K562 (cell line): Measurements from ENCODE around the gene DERL3. TPM values are rescaled to one million over a fixed set of nuclear protein-coding genes. Genes with fewer than 3 reads are reported as not detected.

Experiments used
- ATAC-seq: fragments of 200-7000 bp; cut with Tn5 transposase; 3 replicates; pipeline ENCODE4 v1.9.1; 2020; ENCODE audit warnings: moderate library complexity
- BruUV-seq: library from RNA; stranded (reverse); fragments of 400-500 nt; replicated peaks from 2 replicates; lab custom pipeline; 2021; lab: Mats Ljungman, UMichigan
- CTCF ChIA-PET: fragments of 300-600 bp; formaldehyde crosslinking; extraction: SDS; loops from one replicate; lab custom pipeline; 2021; ENCODE audit warnings: low intra/inter-chr PET ratio; lab: Yijun Ruan, JAX
- POLR2A ChIA-PET: fragments of 300-600, 350-650 bp; sonication (Branson Sonifier 250); formaldehyde crosslinking; extraction: SDS; loops from one replicate; lab custom pipeline; 2021; ENCODE audit warnings: antibody characterized with exemption, inconsistent platforms; lab: Yijun Ruan, JAX
- DNase-seq, 4 experiments: peaks; one replicate each; pipeline versions ENCODE4 v3.0.0 to v3.0.0-alpha.2; 2011 to 2018; ENCODE audit warnings: low spot score in 3 of 4, mixed read lengths in 3 of 4; ENCODE audit errors: extremely low read depth in 1 of 4
- FAIRE-seq: peaks from 2 replicates; lab custom pipeline; 2011; peaks lifted over from hg19 to GRCh38; lab: Jason Lieb, UNC
- H2AFZ ChIP-seq: 2 replicates; pipeline ENCODE4 v1.6.0; 2011; ENCODE audit warnings: low read depth, low read length, control low read depth, inconsistent platforms
- H3K27ac ChIP-seq: fragments of 200-600 bp; 3 replicates; pipeline ENCODE4 v1.8.0; 2011; ENCODE audit warnings: low read depth, mild to moderate bottlenecking, control low read depth, inconsistent platforms, low read length, moderate library complexity, mixed read lengths; ENCODE audit errors: extremely low read depth
- H3K27me3 ChIP-seq, 2 experiments: fragments of 300-600 bp in 1 of 2; 2 replicates in 1 of 2; 3 replicates in 1 of 2; pipeline versions ENCODE4 v1.6.0 to v1.8.0; 2011; ENCODE audit warnings: inconsistent platforms in 2 of 2, low read length in 2 of 2, mild to moderate bottlenecking in 1 of 2, mixed read lengths in 1 of 2, moderate library complexity in 1 of 2; ENCODE audit not compliant: control insufficient read depth in 2 of 2, insufficient read depth in 2 of 2
- H3K36me3 ChIP-seq: fragments of 300-600 bp; 3 replicates; pipeline ENCODE4 v1.8.0; 2011; ENCODE audit warnings: mild to moderate bottlenecking, low read length, inconsistent platforms; ENCODE audit not compliant: control insufficient read depth, insufficient read depth
- H3K4me1 ChIP-seq, 2 experiments: fragments of 200-600 bp in 1 of 2; replicated peaks in 1 of 2; 2 replicates in 1 of 2; 3 replicates in 1 of 2; pipeline versions ENCODE4 v1.5.1 to v1.8.0; 2011; ENCODE audit warnings: inconsistent platforms in 2 of 2, low read length in 2 of 2, mild to moderate bottlenecking in 1 of 2, mixed read lengths in 1 of 2, moderate library complexity in 1 of 2; ENCODE audit not compliant: control insufficient read depth in 2 of 2, insufficient read depth in 2 of 2
- H3K4me2 ChIP-seq: 2 replicates; pipeline ENCODE4 v1.6.1; 2011; ENCODE audit warnings: low read length, control low read depth, inconsistent platforms, mixed read lengths; ENCODE audit not compliant: insufficient read depth
- H3K4me3 ChIP-seq: fragments of 200-600 bp; sonication (generic), shearing (Covaris generic); 2 replicates; pipeline ENCODE4 v1.5.1; 2016; ENCODE audit warnings: control low read depth, inconsistent platforms
- H3K79me2 ChIP-seq: fragments of 200-600 bp; 3 replicates; pipeline ENCODE4 v1.8.0; 2011; ENCODE audit warnings: low read length, inconsistent platforms; ENCODE audit not compliant: control insufficient read depth, insufficient read depth
- H3K9ac ChIP-seq, 2 experiments: 2 replicates each; pipeline versions ENCODE4 v1.6.0 to v1.6.1; 2011; ENCODE audit warnings: low read depth in 2 of 2, low read length in 2 of 2, control low read depth in 1 of 2, inconsistent platforms in 1 of 2, mild to moderate bottlenecking in 1 of 2, mixed read lengths in 1 of 2; ENCODE audit not compliant: insufficient read depth in 1 of 2
- H3K9me1 ChIP-seq: one replicate; pipeline ENCODE4 v1.6.0; 2011; ENCODE audit warnings: inconsistent platforms, mild to moderate bottlenecking, low read length, moderate library complexity; ENCODE audit not compliant: control insufficient read depth, insufficient read depth
- H3K9me3 ChIP-seq: replicated peaks from 2 replicates; pipeline ENCODE4 v1.5.1; 2011; ENCODE audit warnings: low read depth, low read length, inconsistent platforms; ENCODE audit not compliant: control insufficient read depth, insufficient read depth
- H4K20me1 ChIP-seq: replicated peaks from 2 replicates; pipeline ENCODE4 v1.6.1; 2011; ENCODE audit warnings: low read length, inconsistent platforms, mixed read lengths; ENCODE audit not compliant: control insufficient read depth, insufficient read depth
- C11orf30 ChIP-seq: fragments of 450-650 bp; IDR thresholded peaks from 2 replicates; pipeline ENCODE4 v1.6.1; 2016; ENCODE audit warnings: low read depth, mild to moderate bottlenecking
- DMBX1 ChIP-seq: fragments of 250-450 bp; sonication (Bioruptor Pico); IDR thresholded peaks from 2 replicates; pipeline ENCODE4 v1.8.0; 2022; ENCODE audit warnings: inconsistent platforms, mild to moderate bottlenecking, moderate library complexity, borderline replicate concordance
- GABPB2 ChIP-seq: fragments of 250-450 bp; sonication (Bioruptor Pico); conservative IDR thresholded peaks from 2 replicates; pipeline ENCODE4 v1.5.1; 2021; ENCODE audit warnings: mild to moderate bottlenecking
- HIVEP1 ChIP-seq: fragments of 250-450 bp; sonication (Bioruptor Pico); IDR thresholded peaks from 2 replicates; pipeline ENCODE4 v1.4.0; 2020; ENCODE audit warnings: mild to moderate bottlenecking
- POLR2G ChIP-seq: fragments of 200-400 bp; formaldehyde crosslinking; IDR thresholded peaks from 2 replicates; pipeline ENCODE4 v1.6.1; 2017; ENCODE audit warnings: low read depth, mild to moderate bottlenecking, antibody characterized with exemption, low read length, moderate library complexity
- YY1 ChIP-seq, 3 experiments: IDR thresholded peaks; 2 replicates each; pipeline ENCODE4 v1.6.1; 2011; ENCODE audit warnings: low read length in 2 of 3, mild to moderate bottlenecking in 2 of 3, moderate library complexity in 2 of 3, borderline replicate concordance in 1 of 3, control low read depth in 1 of 3, low read depth in 1 of 3; ENCODE audit not compliant: insufficient read depth in 3 of 3, insufficient replicate concordance in 2 of 3, control insufficient read depth in 1 of 3, insufficient read length in 1 of 3; ENCODE audit errors: extremely low read depth in 1 of 3
- WGBS: fragments of 100-300 bp; shearing (Covaris generic); methylation state at CpG from one replicate; pipeline ENCODE4 v1.1.6; 2016; ENCODE audit warnings: low coverage, mixed read lengths; ENCODE audit not compliant: insufficient coverage; ENCODE audit errors: missing lambda C conversion rate; 5-methylcytosine and 5-hydroxymethylcytosine counted together
- in situ Hi-C: fragments of 300-500 bp; cut with MboI; formaldehyde crosslinking; loops from 4 replicates; pipeline ENCODE4 v1.15.0; 2018; ENCODE audit warnings: inconsistent platforms, mixed read lengths
- intact Hi-C: fragments of 100-400 bp; cut with micrococcal nuclease; formaldehyde crosslinking; loops from 2 replicates; pipeline ENCODE4 v1.14.2; 2022
- polyA plus RNA-seq, 8 experiments: library from polyadenylated mRNA; depleted of rRNA in 4 of 8; stranded (reverse) in 5 of 8; unstranded in 3 of 8; fragments of >200 nt; fragmentation: Nextera tagmentation in 2 of 8; fragmentation: Illumina TruSeq in 1 of 8; extraction: Ambion mirVana in 2 of 8; extraction: Trizol in 1 of 8; gene quantifications; 2 replicates each; pipeline versions ENCODE4 v1.2.1 to v1.2.3, GENCODE V29; 2011 to 2014; ENCODE audit warnings: inconsistent platforms in 1 of 8, missing spikeins in 1 of 8
- total RNA-seq, 7 experiments: library from RNA; depleted of rRNA in 6 of 7; stranded (reverse); fragments of >200 nt in 6 of 7; fragmentation: Illumina TruSeq in 2 of 7; extraction: Trizol in 2 of 7; gene quantifications; 2 replicates each; pipeline versions ENCODE4 v1.2.1 to v1.2.3, GENCODE V29; 2011 to 2021; ENCODE audit warnings: low replicate concordance in 1 of 7

DERL3 gene
- total and polyA plus RNA-seq, 9 of the 15 experiments (the other 6 are each of a cell fraction or from before 2014, with no cell fraction given): 1.3 to 12.4 (median 4.8) TPM

GRCh38 chr22:23803001-23803819 is 35.6 kb downstream of the DERL3 start:
- POLR2A ChIA-PET: interaction anchor here (0.9 to 1.0 kb wide), 2 partner anchors 8 to 19 kb away, joined by 3 read pairs; no protein-coding TSS in a partner anchor
- intact Hi-C loops: no loop called here
- Histone ChIP-seq H3K9me3 (no peaks in the 10 kb centered on the region), H3K9me1 (no peaks in the 10 kb centered on the region), H3K36me3 (peaks cover 63% of the 10 kb centered on the region; the same call in 2 of the 3 replicates), H3K27ac (no peak overlapping the region), H3K4me2 (no peak overlapping the region), H3K79me2 (no peaks in the 10 kb centered on the region)
- BruUV-seq: no TSS peak
- no peak for FAIRE-seq
- TF ChIP-seq YY1 (IDR thresholded peaks at IDR 0.05; ENCODE audit: borderline replicate concordance in 1 of 3, control insufficient read depth in 1 of 3, extremely low read depth in 1 of 3, insufficient read depth in 3 of 3, insufficient read length in 1 of 3, insufficient replicate concordance in 2 of 3, low read depth in 1 of 3, low read length in 2 of 3) (peak in 1 of 3 experiments; percentile 40), DMBX1 (no peak), C11orf30 (no peak), HIVEP1 (no peak), GABPB2 (CRISPR knock-in tag) (no peak), POLR2G (peak; percentile 19; the same call in 1 of the 2 replicates)
- TF ChIP-seq, all 486 proteins: peak for 2
- in situ Hi-C loops: no loop called here
- DNase-seq (no peak), ATAC-seq (no peak)
- no peaks in the 10 kb centered on the region for H4K20me1 ChIP-seq
- no peaks in the 10 kb centered on the region; a peak in 1 of 5 replicates for H3K4me1 ChIP-seq
- H3K4me3 ChIP-seq: no peak overlapping the region
- H3K9ac ChIP-seq: no peak overlapping the region; a peak in 1 of 4 replicates
- CTCF ChIA-PET: no interaction called here
- no peak overlapping the region for H2AFZ ChIP-seq
- WGBS: 77% methylated on average over 12 of the region's 21 CpGs
- no peaks in the 10 kb centered on the region for H3K27me3 ChIP-seq
